Measurements from ENCODE around the gene CCDC148.

Gene CCDC148

DNA sequence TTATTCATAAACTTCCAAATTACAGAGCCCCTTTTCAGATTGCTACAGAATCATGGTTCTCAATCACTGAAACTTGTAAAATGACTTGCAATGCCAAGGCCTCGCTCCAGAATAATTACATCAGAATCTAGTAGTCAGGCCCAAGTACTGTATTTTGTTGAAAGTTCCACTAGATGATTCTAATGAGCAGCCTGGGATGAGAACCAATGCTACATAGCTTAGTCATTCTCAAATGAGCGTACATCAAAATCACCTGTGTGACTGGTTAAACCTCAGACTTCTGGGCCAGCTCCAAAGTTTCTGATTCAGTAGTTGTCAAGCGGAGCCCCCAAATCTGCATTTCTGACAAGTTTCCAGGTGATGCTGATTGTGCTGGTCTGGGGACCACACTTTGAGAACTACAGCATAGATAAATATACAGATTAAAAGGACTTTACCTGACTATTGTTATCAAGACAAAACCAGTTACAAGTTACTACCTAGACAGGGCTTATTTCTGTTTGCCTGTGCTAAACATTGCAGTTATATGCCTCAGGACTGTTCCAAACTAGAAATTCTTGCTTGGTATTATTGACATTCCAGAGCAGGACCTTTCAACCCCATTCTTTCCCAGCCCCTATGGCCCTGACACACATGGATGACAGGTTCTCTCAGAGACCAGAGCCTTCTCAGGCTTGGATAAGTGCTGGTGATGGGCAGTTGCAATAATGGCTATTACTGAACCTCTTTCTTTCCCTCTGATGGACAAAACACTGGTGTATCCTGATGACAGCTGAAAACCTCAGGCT lies 271.8 kb downstream of the CCDC148 start:
- ATAC-seq (peak; percentile 46), DNase-seq (no peak)
- no peak overlapping the region for H3K27ac Mint-ChIP-seq
- peaks cover 4% of the 10 kb centered on the region for H3K4me1 Mint-ChIP-seq
- H3K4me3 Mint-ChIP-seq: no peak overlapping the region
- no peaks in the 10 kb centered on the region for H3K9me3 Mint-ChIP-seq
- peaks cover 34% of the 10 kb centered on the region for H3K27me3 Mint-ChIP-seq

DNA sequence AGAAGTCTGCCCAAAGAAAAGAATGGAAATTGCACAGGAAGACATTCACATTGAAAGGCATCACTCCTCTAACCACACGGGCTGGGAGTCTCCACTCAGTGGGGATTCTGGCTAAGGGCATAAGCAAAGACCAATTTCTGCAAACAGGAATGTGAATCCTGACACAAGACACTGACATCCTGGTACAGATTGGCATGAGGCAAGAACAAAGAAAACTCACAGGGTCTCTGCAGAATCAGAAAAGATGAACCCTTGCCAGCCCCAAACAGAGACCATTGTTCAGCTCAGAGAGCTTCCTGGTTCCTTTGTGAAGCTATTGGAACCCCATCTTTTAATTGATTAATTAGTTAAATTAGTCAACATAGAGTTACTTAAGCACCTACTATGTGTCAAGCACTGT lies 272.6 kb downstream of the CCDC148 start:
- ATAC-seq: no peak
- no peak overlapping the region for H3K4me3 Mint-ChIP-seq

DNA sequence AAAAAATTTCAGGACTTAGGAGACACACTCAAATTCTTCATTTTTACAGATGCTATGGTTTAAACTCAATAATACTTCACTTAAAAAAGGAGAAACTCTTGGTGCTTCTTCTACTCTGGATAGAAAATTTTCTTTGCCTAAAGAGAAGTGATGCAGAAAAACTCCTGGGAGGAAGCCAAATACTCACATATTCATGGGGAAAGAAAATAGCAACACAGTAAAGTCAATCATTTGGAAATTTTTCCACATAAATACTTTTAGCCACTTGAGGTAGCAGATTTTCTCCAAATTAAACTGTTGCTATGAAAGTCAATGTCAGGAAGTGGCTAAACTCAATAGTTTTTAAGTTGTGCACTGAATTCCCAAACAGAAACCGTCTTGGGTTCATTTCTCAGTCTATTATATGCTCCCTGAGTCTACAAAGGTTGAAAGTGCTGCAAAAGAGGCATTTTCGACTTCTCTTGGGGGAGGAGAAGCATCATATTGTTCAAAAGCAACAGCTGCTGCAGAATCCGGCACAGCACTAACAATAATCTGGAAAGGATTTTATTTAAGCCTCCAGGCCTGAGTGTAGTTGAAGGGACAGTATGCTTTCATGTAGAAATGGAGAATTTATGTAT lies 273.8 kb downstream of the CCDC148 start:
- peaks cover 39% of the 10 kb centered on the region for H3K27me3 Mint-ChIP-seq
- no peak for DNase-seq
- H3K27ac Mint-ChIP-seq: no peak overlapping the region
- no peak for ATAC-seq
- H3K4me1 Mint-ChIP-seq: no peaks in the 10 kb centered on the region
- no peak overlapping the region for H3K4me3 Mint-ChIP-seq
- H3K9me3 Mint-ChIP-seq: no peaks in the 10 kb centered on the region

More for the DNA sequence above, 272.6 kb downstream of the CCDC148 start:
- Mint-ChIP-seq H3K9me3 (no peaks in the 10 kb centered on the region), H3K4me1 (no peaks in the 10 kb centered on the region), H3K27ac (no peak overlapping the region), H3K27me3 (peaks cover 37% of the 10 kb centered on the region)
- no peak for DNase-seq

DNA sequence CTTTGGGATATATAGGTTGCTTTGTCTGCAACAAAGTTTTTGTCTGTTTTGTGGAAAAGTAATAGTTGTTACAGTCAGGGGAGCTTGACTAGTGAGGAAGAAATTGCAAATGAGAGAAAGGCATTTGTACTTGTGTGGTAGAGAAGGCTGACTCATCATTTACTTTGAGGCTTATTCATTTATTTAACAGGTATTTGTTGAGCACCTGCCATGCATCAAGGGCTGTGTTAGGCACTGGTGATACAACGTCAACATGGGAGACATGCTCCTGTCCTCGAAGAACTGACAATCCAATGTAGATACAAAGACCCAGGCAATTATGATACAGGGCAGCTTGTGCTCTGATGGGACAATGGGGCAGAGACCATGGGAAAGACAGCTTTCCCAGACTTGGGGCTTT lies 275.4 kb downstream of the CCDC148 start:
- Mint-ChIP-seq H3K27me3 (peaks cover 39% of the 10 kb centered on the region), H3K9me3 (no peaks in the 10 kb centered on the region), H3K4me1 (no peaks in the 10 kb centered on the region), H3K27ac (no peak overlapping the region), H3K4me3 (no peak overlapping the region)
- ATAC-seq: no peak
- no peak for DNase-seq

DNA sequence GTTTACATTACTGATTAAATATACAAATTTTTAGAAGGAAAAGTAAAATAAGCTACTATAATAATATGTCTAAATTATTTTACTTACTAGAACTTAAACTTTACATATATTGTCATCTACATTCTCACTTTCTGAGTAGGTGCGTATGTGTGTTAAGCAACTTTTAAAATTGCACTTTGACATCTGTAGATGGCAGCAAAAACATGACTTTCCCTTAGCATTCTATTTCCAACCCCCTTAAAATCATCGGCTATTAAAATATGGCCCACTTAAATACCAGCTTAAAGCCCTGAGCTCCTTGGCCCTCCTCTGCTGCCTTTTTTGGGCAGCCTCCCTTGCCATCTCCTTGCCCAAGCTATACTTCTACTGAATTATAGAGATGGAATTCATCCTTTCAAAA lies 276.9 kb downstream of the CCDC148 start:
- H3K9me3 Mint-ChIP-seq: no peaks in the 10 kb centered on the region
- H3K4me3 Mint-ChIP-seq: no peak overlapping the region
- ATAC-seq (no peak), DNase-seq (no peak)
- H3K27me3 Mint-ChIP-seq: peaks cover 51% of the 10 kb centered on the region
- H3K4me1 Mint-ChIP-seq: no peaks in the 10 kb centered on the region
- no peak overlapping the region for H3K27ac Mint-ChIP-seq

DNA sequence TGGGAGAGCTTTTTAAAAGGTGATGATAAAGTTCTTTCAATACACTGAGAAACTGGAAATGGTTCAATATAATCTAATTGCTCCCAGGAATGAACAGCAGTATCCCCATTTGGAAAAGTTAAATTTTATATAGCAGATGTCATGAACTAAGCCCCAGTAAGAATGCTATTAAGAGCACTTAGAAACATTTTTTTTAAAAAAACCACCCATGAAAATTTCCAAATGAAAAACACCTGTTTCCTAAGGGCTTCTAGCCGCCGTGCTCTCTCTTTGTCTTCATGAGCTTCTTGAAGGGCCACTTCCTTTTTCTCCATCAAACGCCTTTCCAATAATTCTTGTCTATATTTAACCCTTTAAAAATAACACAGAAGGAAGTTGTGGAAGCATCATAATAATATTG lies 277.9 kb downstream of the CCDC148 start:
- Mint-ChIP-seq H3K27ac (no peak overlapping the region), H3K9me3 (no peaks in the 10 kb centered on the region), H3K4me1 (no peaks in the 10 kb centered on the region), H3K4me3 (no peak overlapping the region), H3K27me3 (peaks cover 51% of the 10 kb centered on the region)
- ATAC-seq (no peak), DNase-seq (no peak)

DNA sequence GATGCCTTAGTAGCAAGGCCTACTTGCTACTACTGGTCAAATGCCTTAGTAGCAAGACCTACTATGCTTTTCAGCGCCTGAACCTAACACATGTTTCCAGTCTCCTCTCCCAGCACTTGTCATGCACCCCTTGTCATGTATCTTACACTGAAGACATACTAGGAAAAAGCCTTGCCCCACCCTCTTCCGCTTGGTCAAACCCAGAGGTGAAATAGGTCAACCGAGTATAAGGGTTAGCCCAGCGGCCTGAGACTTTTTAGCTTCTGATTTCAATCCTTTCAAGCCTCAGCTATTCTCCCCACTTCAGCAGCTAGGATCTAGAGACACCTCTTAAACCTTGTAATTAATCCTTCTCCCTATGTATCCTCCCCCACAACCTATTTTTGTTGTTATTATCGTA lies 281.6 kb downstream of the CCDC148 start:
- H3K4me3 Mint-ChIP-seq: no peak overlapping the region
- H3K9me3 Mint-ChIP-seq: no peaks in the 10 kb centered on the region
- no peaks in the 10 kb centered on the region for H3K4me1 Mint-ChIP-seq
- H3K27ac Mint-ChIP-seq: no peak overlapping the region
- DNase-seq: no peak
- H3K27me3 Mint-ChIP-seq: peaks cover 35% of the 10 kb centered on the region
- no peak for ATAC-seq

DNA sequence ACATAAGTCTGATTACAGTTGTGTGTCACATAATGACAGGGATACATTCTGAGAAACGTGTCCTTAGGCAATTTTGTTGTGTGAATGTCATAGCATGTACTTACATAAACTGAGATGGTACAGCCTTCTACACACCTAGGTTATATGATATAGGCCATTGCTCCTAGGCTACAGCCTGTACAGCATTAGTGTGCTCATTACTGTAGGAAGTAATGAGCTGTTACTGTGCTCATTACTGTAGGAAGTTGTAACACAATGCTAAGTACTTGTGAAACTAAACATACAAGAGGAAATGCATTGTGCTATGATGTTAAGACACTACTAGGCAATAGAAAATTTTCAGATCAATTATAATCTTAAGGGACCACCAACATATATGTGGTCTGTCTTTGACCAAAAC lies 282.1 kb downstream of the CCDC148 start:
- no peaks in the 10 kb centered on the region for H3K9me3 Mint-ChIP-seq
- H3K4me3 Mint-ChIP-seq: no peak overlapping the region
- H3K27me3 Mint-ChIP-seq: peaks cover 30% of the 10 kb centered on the region
- no peak overlapping the region for H3K27ac Mint-ChIP-seq
- ATAC-seq (peak; percentile 59), DNase-seq (no peak)
- no peaks in the 10 kb centered on the region for H3K4me1 Mint-ChIP-seq

DNA sequence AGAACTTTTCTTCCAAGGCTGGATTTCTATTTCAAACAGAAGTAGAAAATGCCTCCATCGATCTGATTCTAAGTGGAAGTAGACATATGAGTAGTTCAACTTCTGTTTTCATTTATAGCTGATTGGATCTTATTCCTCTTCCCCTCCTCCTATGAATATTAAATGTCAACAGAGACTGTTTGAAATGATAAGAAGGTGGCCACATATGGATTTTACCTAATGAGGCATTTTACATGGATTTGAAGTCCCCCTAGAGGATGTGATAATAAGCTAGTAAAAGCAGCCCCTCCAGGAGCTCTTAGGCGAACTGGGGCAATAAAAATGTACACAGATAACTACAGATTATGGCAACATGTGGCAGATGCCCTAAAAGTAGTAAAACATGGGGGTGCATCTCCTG lies 283.8 kb downstream of the CCDC148 start:
- H3K4me3 Mint-ChIP-seq: no peak overlapping the region
- no peak overlapping the region for H3K27ac Mint-ChIP-seq
- ATAC-seq (no peak), DNase-seq (no peak)
- H3K27me3 Mint-ChIP-seq: peaks cover 23% of the 10 kb centered on the region
- no peaks in the 10 kb centered on the region for H3K9me3 Mint-ChIP-seq
- no peaks in the 10 kb centered on the region for H3K4me1 Mint-ChIP-seq

DNA sequence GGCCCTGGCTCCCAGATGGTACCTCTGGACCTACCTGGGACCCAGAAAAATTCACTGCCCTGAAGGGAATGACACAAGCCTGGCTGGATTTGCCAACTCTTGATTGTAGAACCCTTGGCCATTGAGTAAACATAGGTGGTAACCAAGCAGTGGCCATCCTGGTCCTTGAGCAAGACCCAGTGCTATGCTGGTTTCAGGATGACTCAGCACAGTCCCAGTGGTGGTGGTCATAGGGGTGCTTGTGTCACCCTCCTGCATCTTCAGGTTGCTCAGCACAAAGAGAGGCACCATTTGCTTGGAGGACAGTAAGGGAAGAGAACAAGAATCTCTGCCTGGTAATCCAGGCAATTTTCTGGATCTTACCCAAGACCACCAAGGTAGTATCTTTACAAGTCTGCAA lies 302.0 kb downstream of the CCDC148 start:
- no peak for ATAC-seq
- Mint-ChIP-seq H3K4me1 (no peaks in the 10 kb centered on the region), H3K27me3 (peaks cover 14% of the 10 kb centered on the region), H3K4me3 (no peak overlapping the region), H3K27ac (no peak overlapping the region), H3K9me3 (peaks cover 0 to 13% of the 10 kb centered on the region in 2 donors)
- DNase-seq: no peak

DNA sequence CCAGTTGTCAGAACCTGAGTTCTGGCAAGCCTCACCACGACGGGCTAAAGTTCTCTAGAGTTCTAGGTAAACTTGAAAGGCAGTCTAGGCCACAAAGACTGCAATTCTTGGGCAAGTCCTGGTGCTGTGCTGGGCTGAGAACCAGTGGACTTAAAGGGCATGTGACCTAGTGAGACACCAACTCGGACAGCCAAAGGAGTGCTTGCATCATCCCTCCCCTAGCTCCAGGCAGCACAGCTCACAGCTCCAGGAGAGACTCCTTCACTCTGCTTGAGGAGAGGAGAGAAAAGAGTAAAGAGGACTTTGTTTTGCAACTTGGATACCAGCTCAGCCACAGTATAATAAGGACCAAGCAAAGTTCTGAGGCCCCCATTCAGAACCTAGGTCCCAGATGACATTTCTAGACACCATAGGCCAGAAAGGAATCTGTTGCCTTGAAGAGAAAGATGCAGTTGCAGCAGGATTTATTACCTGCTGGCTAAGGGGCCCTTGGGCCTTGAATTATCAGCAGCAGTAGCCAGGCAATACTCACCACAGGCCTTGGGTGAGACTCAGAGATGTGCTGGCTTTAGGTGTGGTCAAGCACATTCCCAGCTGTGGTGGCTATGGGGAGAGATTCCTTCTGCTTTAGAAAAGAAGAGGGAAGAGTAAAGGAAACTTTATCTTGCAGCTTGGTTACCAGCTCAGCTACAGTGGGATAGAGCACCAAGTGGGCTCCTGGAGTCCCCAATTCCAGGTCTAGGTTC lies 303.1 kb downstream of the CCDC148 start:
- Mint-ChIP-seq H3K27ac (peak overlapping the region in 1 of 2 donors; percentile 76), H3K4me1 (no peaks in the 10 kb centered on the region), H3K27me3 (peaks cover 9% of the 10 kb centered on the region), H3K9me3 (peaks cover 0 to 14% of the 10 kb centered on the region in 2 donors), H3K4me3 (no peak overlapping the region)
- ATAC-seq (no peak), DNase-seq (no peak)

DNA sequence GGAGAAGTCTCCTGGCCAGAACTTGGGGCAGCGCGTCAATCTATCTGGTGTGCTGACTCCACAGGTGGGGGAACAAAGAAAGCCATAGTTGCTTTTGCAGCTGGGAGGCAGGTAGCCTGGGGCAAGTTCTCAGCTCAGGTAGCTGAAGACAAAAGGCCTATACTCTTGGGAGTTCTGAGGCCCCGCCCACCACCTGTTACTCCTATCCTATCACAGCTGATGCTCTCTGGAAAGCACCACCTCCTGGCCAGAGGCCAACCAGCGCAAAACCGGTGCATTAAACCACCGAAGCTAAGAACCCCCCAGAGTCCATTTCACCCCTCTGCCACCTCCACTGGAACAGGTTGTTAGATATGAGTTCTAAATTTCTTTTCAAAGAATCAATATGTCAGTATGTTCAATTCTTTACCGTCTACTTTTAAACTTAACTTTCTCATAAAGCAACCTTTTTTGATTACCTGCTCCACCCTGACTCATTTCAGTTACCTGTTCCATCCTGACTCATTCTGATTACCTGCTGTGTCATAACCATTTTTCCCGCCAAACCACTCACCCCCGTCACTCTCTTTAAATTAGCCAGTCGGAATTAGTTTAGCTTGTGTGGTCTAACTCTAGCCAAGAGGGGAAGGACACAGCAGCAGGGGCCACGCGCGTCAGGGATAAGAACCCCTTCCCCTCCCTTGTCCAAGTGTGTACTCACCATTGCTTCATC lies 311.5 kb downstream of the CCDC148 start:
- Mint-ChIP-seq H3K4me3 (no peak overlapping the region), H3K9me3 (peaks cover 14 to 25% of the 10 kb centered on the region in 2 donors), H3K27me3 (peaks cover 43% of the 10 kb centered on the region), H3K4me1 (no peaks in the 10 kb centered on the region), H3K27ac (no peak overlapping the region)
- ATAC-seq (no peak), DNase-seq (no peak)

DNA sequence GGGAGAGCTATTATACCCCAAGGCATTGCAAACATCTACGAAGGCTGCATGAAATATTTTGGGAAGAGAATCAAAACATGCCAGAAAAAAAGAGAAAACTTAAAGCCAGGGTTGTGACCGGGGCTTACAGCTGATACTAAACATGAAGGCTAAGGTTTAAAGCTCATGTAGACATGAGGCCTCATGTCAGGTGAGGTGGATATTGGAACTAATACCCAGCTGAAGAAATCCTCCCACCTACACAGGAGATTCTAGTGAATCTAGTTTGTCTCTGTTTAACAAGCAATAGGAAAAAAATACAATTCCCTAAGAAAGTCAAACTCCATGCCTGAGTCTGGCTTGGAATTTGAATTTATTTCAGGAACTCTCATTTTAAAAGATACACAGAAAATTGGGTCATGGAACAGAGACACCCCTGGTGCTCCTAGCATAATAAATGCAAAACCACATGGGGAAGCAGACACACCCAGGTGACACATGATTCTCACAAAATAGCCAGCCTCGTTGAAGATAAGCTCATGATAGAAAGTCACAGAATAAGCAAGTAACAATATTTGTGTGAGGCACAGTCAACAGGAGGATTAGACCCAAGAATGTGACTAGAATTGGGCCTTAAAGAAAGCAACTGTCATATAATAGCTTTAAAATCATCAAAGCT lies 312.7 kb downstream of the CCDC148 start:
- H3K27me3 Mint-ChIP-seq: peaks cover 43% of the 10 kb centered on the region
- no peaks in the 10 kb centered on the region for H3K4me1 Mint-ChIP-seq
- no peak overlapping the region for H3K4me3 Mint-ChIP-seq
- H3K27ac Mint-ChIP-seq: no peak overlapping the region
- peaks cover 14 to 25% of the 10 kb centered on the region in 2 donors for H3K9me3 Mint-ChIP-seq
- no peak for DNase-seq
- ATAC-seq: no peak

DNA sequence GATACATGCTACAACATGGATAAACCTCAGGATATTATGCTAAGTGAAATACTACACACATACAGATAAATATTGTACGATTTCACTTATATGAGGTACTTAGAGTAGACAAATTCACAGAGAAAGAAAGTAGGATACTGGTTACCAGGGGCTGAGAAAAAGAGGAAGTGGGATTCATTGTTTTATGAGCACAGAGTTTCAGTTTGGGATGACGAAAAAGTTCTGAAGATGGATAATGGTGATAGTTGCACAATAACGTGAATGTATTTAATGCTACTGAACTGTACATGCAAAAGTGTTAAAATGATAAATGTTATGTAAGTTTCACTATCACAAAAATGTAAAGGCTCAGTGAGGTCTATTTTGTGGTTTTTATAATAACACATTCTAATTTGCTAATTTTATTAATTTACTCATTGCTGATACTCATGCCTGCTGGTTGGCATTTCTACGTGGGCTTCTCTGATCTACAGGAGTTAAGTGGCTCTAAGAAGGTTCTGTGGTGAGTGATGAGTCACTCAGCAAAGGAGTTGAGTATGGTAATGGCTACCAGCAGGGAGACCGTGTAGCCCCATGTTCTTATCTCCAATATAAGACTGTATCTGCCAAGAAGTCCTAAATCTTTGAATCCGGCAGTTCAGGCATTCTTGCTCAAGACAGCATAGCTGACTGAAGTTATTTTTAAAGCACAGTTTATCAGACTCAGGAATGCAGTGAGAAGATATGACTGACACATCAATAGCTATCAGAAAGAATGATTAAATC lies 313.8 kb downstream of the CCDC148 start:
- DNase-seq: no peak

More for the DNA sequence above, 313.8 kb downstream of the CCDC148 start:
- ATAC-seq: no peak
- Mint-ChIP-seq H3K9me3 (peaks cover 14 to 18% of the 10 kb centered on the region in 2 donors), H3K27ac (no peak overlapping the region), H3K4me1 (no peaks in the 10 kb centered on the region), H3K27me3 (peaks cover 38% of the 10 kb centered on the region), H3K4me3 (no peak overlapping the region)

All from stimulated activated naive CD8-positive, alpha-beta T cell treated with anti-CD3 and anti-CD28 coated beads, Interleukin-15, amount 100 ng/mL, for 72 hours (primary cell).